H1 (cell line): Measurements from ENCODE around the gene OSTN. TPM values are rescaled to one million over a fixed set of nuclear protein-coding genes. Genes with fewer than 3 reads are reported as not detected.

Experiments used
- CTCF ChIA-PET: fragments of 300-600 bp; sonication (Branson Sonifier 250); formaldehyde crosslinking; loops from one replicate; lab custom pipeline; 2021; ENCODE audit not compliant: partially characterized antibody; lab: Charles Lee
- POLR2A ChIA-PET: fragments of 300-600 bp; sonication (Branson Sonifier 250); formaldehyde crosslinking; loops from one replicate; lab custom pipeline; 2021; ENCODE audit warnings: inconsistent platforms; ENCODE audit not compliant: partially characterized antibody; lab: Charles Lee
- DNase-seq, 2 experiments: peaks; one replicate each; pipeline versions ENCODE4 v3.0.0 to v3.0.0-alpha.2; 2010 to 2022; ENCODE audit warnings: low spot score in 2 of 2, low read depth in 1 of 2, mixed read lengths in 1 of 2
- FAIRE-seq: peaks from 2 replicates; lab custom pipeline; 2011; peaks lifted over from hg19 to GRCh38; lab: Jason Lieb, UNC
- H2AFZ ChIP-seq: 2 replicates; pipeline ENCODE4 v1.8.1; 2012; ENCODE audit warnings: low read length, inconsistent platforms
- H2AK5ac ChIP-seq: 2 replicates; pipeline ENCODE4 v1.6.1; 2013; ENCODE audit warnings: low read depth, low read length
- H2BK120ac ChIP-seq: replicated peaks from 2 replicates; pipeline ENCODE3; 2013; ENCODE audit warnings: low read depth, low read length, inconsistent platforms
- H2BK12ac ChIP-seq: 2 replicates; pipeline ENCODE4 v1.6.1; 2013; ENCODE audit warnings: low read depth, low read length
- H2BK15ac ChIP-seq: 2 replicates; pipeline ENCODE4 v1.6.1; 2013; ENCODE audit warnings: low read length
- H2BK20ac ChIP-seq: 2 replicates; pipeline ENCODE4 v1.6.1; 2013; ENCODE audit warnings: low read length
- H2BK5ac ChIP-seq: 2 replicates; pipeline ENCODE4 v1.6.1; 2013; ENCODE audit warnings: low read depth, low read length
- H3K14ac ChIP-seq: 2 replicates; pipeline ENCODE4 v1.6.1; 2013; ENCODE audit warnings: inconsistent platforms; ENCODE audit not compliant: insufficient read length
- H3K18ac ChIP-seq: 2 replicates; pipeline ENCODE4 v1.6.1; 2013; ENCODE audit warnings: low read length; ENCODE audit errors: extremely low read depth
- H3K23ac ChIP-seq: 2 replicates; pipeline ENCODE4 v1.6.1; 2013; ENCODE audit warnings: inconsistent platforms; ENCODE audit not compliant: insufficient read length
- H3K23me2 ChIP-seq: 2 replicates; pipeline ENCODE4 v1.6.1; 2013; ENCODE audit warnings: low read depth, low read length
- H3K27ac ChIP-seq: 2 replicates; pipeline ENCODE4 v1.6.1; 2011; ENCODE audit warnings: low read depth, low read length, inconsistent platforms
- H3K27me3 ChIP-seq, 4 experiments: replicated peaks in 1 of 4; 1 replicate in 1 of 4; 2 replicates in 3 of 4; pipeline versions ENCODE4 v1.6.1 to v1.8.1; 2011 to 2013; ENCODE audit warnings: low read length in 3 of 4, mild to moderate bottlenecking in 3 of 4, inconsistent platforms in 2 of 4, mixed read lengths in 2 of 4, moderate library complexity in 1 of 4; ENCODE audit not compliant: control insufficient read depth in 3 of 4, insufficient read depth in 3 of 4; ENCODE audit errors: extremely low read depth in 1 of 4
- H3K36me3 ChIP-seq, 4 experiments: 2 replicates each; pipeline versions ENCODE4 v1.6.1 to v1.8.1; 2011 to 2013; ENCODE audit warnings: mild to moderate bottlenecking in 4 of 4, low read length in 3 of 4, moderate library complexity in 2 of 4, control low read depth in 1 of 4, inconsistent platforms in 1 of 4; ENCODE audit not compliant: insufficient read depth in 4 of 4, control insufficient read depth in 2 of 4
- H3K4ac ChIP-seq: replicated peaks from 2 replicates; pipeline ENCODE3; 2013; ENCODE audit warnings: low read length, low read depth, mixed read lengths, inconsistent platforms; ENCODE audit not compliant: insufficient read length
- H3K4me1 ChIP-seq, 4 experiments: replicated peaks in 1 of 4; 1 replicate in 1 of 4; 2 replicates in 3 of 4; pipeline versions ENCODE4 v1.6.1 to v1.8.1; 2011 to 2013; ENCODE audit warnings: low read length in 3 of 4, inconsistent platforms in 2 of 4, mixed read lengths in 1 of 4; ENCODE audit not compliant: insufficient read depth in 4 of 4, control insufficient read depth in 3 of 4
- H3K4me2 ChIP-seq, 2 experiments: 2 replicates each; pipeline versions ENCODE4 v1.6.1 to v1.8.1; 2011 to 2013; ENCODE audit warnings: low read depth in 2 of 2, low read length in 2 of 2, control low read depth in 1 of 2, inconsistent platforms in 1 of 2, mild to moderate bottlenecking in 1 of 2; ENCODE audit not compliant: insufficient read depth in 1 of 2
- H3K4me3 ChIP-seq, 4 experiments: fragments of 200-600, 300-600 bp in 1 of 4; sonication (generic), shearing (Covaris generic), sonication (Bioruptor Twin) in 1 of 4; 2 replicates each; pipeline versions ENCODE4 v1.5.1 to v1.8.1; 2011 to 2016; ENCODE audit warnings: low read length in 4 of 4, low read depth in 3 of 4, control low read depth in 2 of 4, inconsistent platforms in 2 of 4, mild to moderate bottlenecking in 2 of 4, mixed read lengths in 1 of 4, moderate library complexity in 1 of 4; ENCODE audit not compliant: insufficient read depth in 2 of 4; ENCODE audit errors: extremely low read depth in 1 of 4
- H3K56ac ChIP-seq: replicated peaks from 2 replicates; pipeline ENCODE3; 2013; ENCODE audit warnings: low read depth, mild to moderate bottlenecking, mixed read lengths, low read length, inconsistent platforms; ENCODE audit not compliant: insufficient read length
- H3K79me1 ChIP-seq: 2 replicates; pipeline ENCODE4 v1.6.1; 2013; ENCODE audit warnings: low read depth, low read length, control low read depth
- H3K79me2 ChIP-seq, 2 experiments: 2 replicates each; pipeline versions ENCODE4 v1.6.1 to v1.8.1; 2012 to 2013; ENCODE audit warnings: low read length in 2 of 2, mild to moderate bottlenecking in 2 of 2, inconsistent platforms in 1 of 2; ENCODE audit not compliant: insufficient read depth in 2 of 2, control insufficient read depth in 1 of 2
- H3K9ac ChIP-seq, 4 experiments: replicated peaks in 1 of 4; 1 replicate in 1 of 4; 2 replicates in 3 of 4; pipeline versions ENCODE4 v1.6.1 to v1.8.1; 2011 to 2013; ENCODE audit warnings: low read depth in 3 of 4, low read length in 3 of 4, control low read depth in 2 of 4, mild to moderate bottlenecking in 2 of 4, moderate library complexity in 2 of 4, inconsistent platforms in 1 of 4; ENCODE audit errors: extremely low read depth in 1 of 4
- H3K9me3 ChIP-seq, 2 experiments: 2 replicates each; pipeline versions ENCODE4 v1.6.1 to v1.8.1; 2012 to 2013; ENCODE audit warnings: mild to moderate bottlenecking in 2 of 2, moderate library complexity in 2 of 2, control low read depth in 1 of 2, inconsistent platforms in 1 of 2, low read depth in 1 of 2, low read length in 1 of 2, mixed read lengths in 1 of 2; ENCODE audit not compliant: insufficient read depth in 2 of 2
- H4K20me1 ChIP-seq, 2 experiments: replicated peaks in 1 of 2; 2 replicates each; pipeline versions ENCODE3 to v1.8.1; 2011 to 2013; ENCODE audit warnings: inconsistent platforms in 2 of 2, low read length in 2 of 2, mild to moderate bottlenecking in 1 of 2; ENCODE audit not compliant: insufficient read depth in 2 of 2, control insufficient read depth in 1 of 2
- H4K5ac ChIP-seq: 2 replicates; pipeline ENCODE4 v1.6.1; 2013; ENCODE audit warnings: low read length, low read depth, mixed read lengths, inconsistent platforms; ENCODE audit not compliant: insufficient read length
- H4K8ac ChIP-seq: 2 replicates; pipeline ENCODE4 v1.8.0; 2013; ENCODE audit warnings: mild to moderate bottlenecking, moderate library complexity, low read length, inconsistent platforms; ENCODE audit not compliant: insufficient read depth; ENCODE audit errors: extremely low read depth
- H4K91ac ChIP-seq: replicated peaks from 2 replicates; pipeline ENCODE3; 2013; ENCODE audit warnings: low read length, mixed read lengths, inconsistent platforms; ENCODE audit not compliant: insufficient read length
- BCL11A ChIP-seq, 2 experiments: IDR thresholded peaks; one replicate each; pipeline ENCODE4 v1.6.1; 2011; ENCODE audit warnings: low read depth in 2 of 2, low read length in 2 of 2, mild to moderate bottlenecking in 2 of 2
- CREB1 ChIP-seq: IDR thresholded peaks from 2 replicates; pipeline ENCODE4 v1.6.1; 2012; ENCODE audit warnings: inconsistent platforms
- EP300 ChIP-seq, 2 experiments: IDR thresholded peaks; 1 replicate in 1 of 2; 2 replicates in 1 of 2; pipeline ENCODE4 v1.6.1; 2011 to 2012; ENCODE audit warnings: low read depth in 2 of 2, low read length in 2 of 2, mild to moderate bottlenecking in 2 of 2, borderline replicate concordance in 1 of 2, inconsistent platforms in 1 of 2, moderate library complexity in 1 of 2
- EZH2 ChIP-seq: fragments of 200-600 bp; sonication (generic); IDR thresholded peaks from 2 replicates; pipeline ENCODE4 v1.7.1; 2012; ENCODE audit warnings: low read depth, mild to moderate bottlenecking, moderate library complexity, low read length, inconsistent platforms; ENCODE audit not compliant: severe bottlenecking
- GTF2F1 ChIP-seq: IDR thresholded peaks from 2 replicates; pipeline ENCODE4 v1.6.1; 2012; ENCODE audit warnings: low read depth, low read length, improper control_type of control experiment, borderline replicate concordance
- POLR2A ChIP-seq, 2 experiments: IDR thresholded peaks; 1 replicate in 1 of 2; 2 replicates in 1 of 2; pipeline ENCODE4 v1.6.1; 2011; ENCODE audit warnings: low read depth in 2 of 2, low read length in 2 of 2, mild to moderate bottlenecking in 2 of 2; ENCODE audit errors: control extremely low read depth in 1 of 2
- RBBP5 ChIP-seq: IDR thresholded peaks from 2 replicates; pipeline ENCODE4 v1.7.1; 2012; ENCODE audit warnings: low read depth, mild to moderate bottlenecking, inconsistent platforms, low read length, moderate library complexity, borderline replicate concordance
- RNF2 ChIP-seq: fragments of 200-900, 300-1000 bp; sonication (generic); IDR thresholded peaks from 2 replicates; pipeline ENCODE4 v1.7.1; 2016; ENCODE audit warnings: borderline replicate concordance, low read depth, mild to moderate bottlenecking, antibody characterized with exemption, low read length; ENCODE audit not compliant: poor library complexity, severe bottlenecking; ENCODE audit errors: missing control alignments
- RXRA ChIP-seq: IDR thresholded peaks from 2 replicates; pipeline ENCODE4 v1.6.1; 2011; ENCODE audit warnings: low read depth, mild to moderate bottlenecking, low read length, moderate library complexity; ENCODE audit not compliant: insufficient read depth
- SIX5 ChIP-seq: IDR thresholded peaks from 2 replicates; pipeline ENCODE4 v1.6.1; 2011; ENCODE audit warnings: mild to moderate bottlenecking, low read depth, low read length
- SRF ChIP-seq: IDR thresholded peaks from 2 replicates; pipeline ENCODE4 v1.6.1; 2011; ENCODE audit warnings: mild to moderate bottlenecking, low read depth, low read length, moderate library complexity
- TAF1 ChIP-seq: IDR thresholded peaks from 2 replicates; pipeline ENCODE4 v1.6.1; 2011; ENCODE audit warnings: mild to moderate bottlenecking, low read depth, low read length
- TAF7 ChIP-seq: optimal IDR thresholded peaks from 2 replicates; pipeline ENCODE3; 2011; ENCODE audit warnings: low read depth, mild to moderate bottlenecking, inconsistent platforms, low read length, moderate library complexity, borderline replicate concordance
- polyA plus RNA-seq, 7 experiments: library from polyadenylated mRNA; depleted of rRNA in 3 of 7; stranded (reverse) in 5 of 7; unstranded in 2 of 7; fragments of >200 nt in 5 of 7; fragments of 200-250 nt in 2 of 7; gene quantifications; 1 replicate in 5 of 7; 2 replicates in 1 of 7; 4 replicates in 1 of 7; pipeline versions ENCODE4 v1.2.1 to v1.2.3, GENCODE V29; 2011 to 2013; ENCODE audit warnings: missing spikeins in 2 of 7, mixed read lengths in 2 of 7
- total RNA-seq: library from RNA; stranded (reverse); fragmentation: NEBNext Ultra II Directional; extraction: Animal tissue kit (Norgen Biotek cat#: 25700); gene quantifications from 2 replicates; pipeline ENCODE4 v1.2.1, GENCODE V29; 2021
- TF ChIP-seq, protein P1 (sequence below): IDR thresholded peaks from 2 replicates; pipeline ENCODE4 v1.6.1; 2012; ENCODE audit warnings: low read length, inconsistent platforms

Gene OSTN
- total and polyA plus RNA-seq, 2 of the 8 experiments (the other 6 are each of a cell fraction or from before 2014, with no cell fraction given) = not detected

DNA sequence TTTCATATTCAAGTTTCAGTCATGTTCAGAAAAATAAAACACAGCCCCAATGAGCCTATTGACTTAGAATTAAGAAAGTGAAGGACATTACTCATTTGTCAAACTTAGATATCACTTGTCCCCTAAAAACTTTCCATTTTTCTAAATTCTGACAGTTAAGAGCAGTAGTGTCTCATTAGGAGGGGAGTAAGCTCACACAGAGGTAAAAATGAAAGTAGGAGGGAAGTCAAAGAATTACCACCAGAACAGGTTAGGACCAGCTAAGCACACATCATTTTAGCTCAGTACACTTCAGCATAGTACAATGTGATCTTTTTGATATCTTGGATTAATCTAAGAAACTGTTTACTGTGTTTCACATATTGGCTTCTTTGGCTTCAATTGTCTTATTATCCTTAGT, 64.3 kb downstream of the OSTN start:
- no peaks in the 10 kb centered on the region for H3K9me3 ChIP-seq
- CTCF ChIA-PET = no interaction called here
- no peak overlapping the region for H3K56ac ChIP-seq
- no peaks in the 10 kb centered on the region for H3K79me1 ChIP-seq
- H3K4me1 ChIP-seq = peaks cover 3 to 9% (median 7%) of the 10 kb centered on the region in 4 experiments; a peak in 4 of 7 replicates
- H3K18ac ChIP-seq = no peak overlapping the region
- no peaks in the 10 kb centered on the region for H3K36me3 ChIP-seq
- H4K20me1 ChIP-seq = no peaks in the 10 kb centered on the region
- H3K27ac ChIP-seq = no peak overlapping the region
- no peaks in the 10 kb centered on the region for H3K27me3 ChIP-seq
- no peak overlapping the region for H3K23ac ChIP-seq
- H2BK20ac ChIP-seq = no peak overlapping the region
- DNase-seq (no peak), FAIRE-seq (no peak)
- H3K79me2 ChIP-seq = no peaks in the 10 kb centered on the region
- H2BK120ac ChIP-seq = no peak overlapping the region
- no peak overlapping the region for H4K91ac ChIP-seq
- no peaks in the 10 kb centered on the region for H3K23me2 ChIP-seq
- H3K4me3 ChIP-seq = no peak overlapping the region
- TF ChIP-seq, protein P1, sequence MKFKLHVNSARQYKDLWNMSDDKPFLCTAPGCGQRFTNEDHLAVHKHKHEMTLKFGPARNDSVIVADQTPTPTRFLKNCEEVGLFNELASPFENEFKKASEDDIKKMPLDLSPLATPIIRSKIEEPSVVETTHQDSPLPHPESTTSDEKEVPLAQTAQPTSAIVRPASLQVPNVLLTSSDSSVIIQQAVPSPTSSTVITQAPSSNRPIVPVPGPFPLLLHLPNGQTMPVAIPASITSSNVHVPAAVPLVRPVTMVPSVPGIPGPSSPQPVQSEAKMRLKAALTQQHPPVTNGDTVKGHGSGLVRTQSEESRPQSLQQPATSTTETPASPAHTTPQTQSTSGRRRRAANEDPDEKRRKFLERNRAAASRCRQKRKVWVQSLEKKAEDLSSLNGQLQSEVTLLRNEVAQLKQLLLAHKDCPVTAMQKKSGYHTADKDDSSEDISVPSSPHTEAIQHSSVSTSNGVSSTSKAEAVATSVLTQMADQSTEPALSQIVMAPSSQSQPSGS = no peak
- no peak for TF ChIP-seq GTF2F1
- TF ChIP-seq RNF2 = no peak
- TF ChIP-seq BCL11A (IDR thresholded peaks at IDR 0.05; ENCODE audit: low read depth in 2 of 2, low read length in 2 of 2) = no peak
- no peak for TF ChIP-seq SIX5
- no peak for TF ChIP-seq TAF1
- no peak for TF ChIP-seq POLR2A (IDR thresholded peaks at IDR 0.05; ENCODE audit: control extremely low read depth in 1 of 2, low read depth in 2 of 2, low read length in 2 of 2)
- TF ChIP-seq EP300 (IDR thresholded peaks at IDR 0.05; ENCODE audit: borderline replicate concordance in 1 of 2, low read depth in 2 of 2, low read length in 2 of 2) = no peak
- no peak for TF ChIP-seq EZH2
- TF ChIP-seq RBBP5 = no peak
- no peak for TF ChIP-seq SRF
- TF ChIP-seq CREB1 = no peak
- no peak for TF ChIP-seq TAF7
- no peak for TF ChIP-seq RXRA
- H3K4me2 ChIP-seq = no peak overlapping the region
- H2BK5ac ChIP-seq = no peak overlapping the region
- H2AK5ac ChIP-seq = no peak overlapping the region
- no peak overlapping the region for H2AFZ ChIP-seq
- no peak overlapping the region for H2BK12ac ChIP-seq
- POLR2A ChIA-PET = no interaction called here
- no peak overlapping the region for H4K8ac ChIP-seq
- H4K5ac ChIP-seq = no peak overlapping the region
- no peak overlapping the region for H3K4ac ChIP-seq
- no peak overlapping the region for H3K14ac ChIP-seq
- no peak overlapping the region for H2BK15ac ChIP-seq
- no peak overlapping the region for H3K9ac ChIP-seq
